RWPE1 (cell line): Measurements from ENCODE around the gene AGBL1.

Experiments
- CTCF ChIA-PET: fragments of 350-600 bp; sonication (Branson Sonifier 250); formaldehyde crosslinking; extraction: SDS; loops from one replicate; lab custom pipeline; 2021; lab: Yijun Ruan, JAX
- POLR2A ChIA-PET: fragments of 400-600 bp; formaldehyde crosslinking; extraction: SDS; loops from one replicate; lab custom pipeline; 2020; ENCODE audit warnings: antibody characterized with exemption; ENCODE audit not compliant: low non-redundant PET; lab: Yijun Ruan, JAX
- DNase-seq: peaks from one replicate; pipeline ENCODE4 v3.0.0; 2012; ENCODE audit warnings: low spot score
- H3K27ac ChIP-seq: fragments of 450-650 bp; 2 replicates; pipeline ENCODE4 v1.5.1; 2017
- TF ChIP-seq, protein P1 (sequence below): fragments of 450-650 bp; conservative IDR thresholded peaks from 2 replicates; pipeline ENCODE4 v1.5.1; 2017; ENCODE audit warnings: low read depth, mild to moderate bottlenecking

The AGBL1 gene

DNA sequence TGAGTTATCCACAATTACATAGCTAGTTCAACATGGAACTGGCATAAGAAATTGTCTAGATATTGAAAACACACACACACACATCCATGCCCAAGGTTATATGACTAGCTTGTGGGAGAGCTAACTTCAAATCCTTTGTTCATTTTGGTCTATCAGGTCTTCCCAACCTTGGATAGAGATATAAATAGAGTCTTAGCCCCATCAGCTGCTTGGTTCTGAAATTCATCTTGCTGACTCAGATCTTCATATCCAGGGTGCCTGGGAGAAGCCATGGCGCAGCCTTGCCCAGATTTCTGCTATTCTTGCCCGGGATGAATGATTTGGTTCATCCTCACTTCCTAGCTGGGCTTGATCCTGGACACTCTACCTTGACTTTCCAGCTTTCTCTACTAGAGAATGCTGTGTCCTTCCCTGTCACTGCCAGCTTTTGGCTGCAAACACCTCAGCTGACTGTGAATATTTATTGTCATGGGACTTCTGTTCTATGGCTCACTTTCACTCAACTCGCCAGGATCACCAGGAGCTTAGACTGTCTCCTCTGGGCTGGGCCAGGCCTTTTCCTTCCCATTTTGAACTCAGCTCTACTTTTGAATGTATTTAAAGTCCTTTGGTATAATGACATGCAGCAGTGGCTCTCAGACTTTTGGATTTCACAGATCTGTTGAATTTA is 324.4 kb downstream of the AGBL1 start:
- CTCF ChIA-PET, result interaction anchor here (0.6 to 0.7 kb wide), 2 partner anchors 184 to 218 kb away, joined by 3 to 4 read pairs; no protein-coding TSS in a partner anchor
- DNase-seq, result no peak
- no peak overlapping the region for H3K27ac ChIP-seq
- TF ChIP-seq, protein P1, sequence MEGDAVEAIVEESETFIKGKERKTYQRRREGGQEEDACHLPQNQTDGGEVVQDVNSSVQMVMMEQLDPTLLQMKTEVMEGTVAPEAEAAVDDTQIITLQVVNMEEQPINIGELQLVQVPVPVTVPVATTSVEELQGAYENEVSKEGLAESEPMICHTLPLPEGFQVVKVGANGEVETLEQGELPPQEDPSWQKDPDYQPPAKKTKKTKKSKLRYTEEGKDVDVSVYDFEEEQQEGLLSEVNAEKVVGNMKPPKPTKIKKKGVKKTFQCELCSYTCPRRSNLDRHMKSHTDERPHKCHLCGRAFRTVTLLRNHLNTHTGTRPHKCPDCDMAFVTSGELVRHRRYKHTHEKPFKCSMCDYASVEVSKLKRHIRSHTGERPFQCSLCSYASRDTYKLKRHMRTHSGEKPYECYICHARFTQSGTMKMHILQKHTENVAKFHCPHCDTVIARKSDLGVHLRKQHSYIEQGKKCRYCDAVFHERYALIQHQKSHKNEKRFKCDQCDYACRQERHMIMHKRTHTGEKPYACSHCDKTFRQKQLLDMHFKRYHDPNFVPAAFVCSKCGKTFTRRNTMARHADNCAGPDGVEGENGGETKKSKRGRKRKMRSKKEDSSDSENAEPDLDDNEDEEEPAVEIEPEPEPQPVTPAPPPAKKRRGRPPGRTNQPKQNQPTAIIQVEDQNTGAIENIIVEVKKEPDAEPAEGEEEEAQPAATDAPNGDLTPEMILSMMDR, result no peak
- POLR2A ChIA-PET, result no interaction called here

DNA sequence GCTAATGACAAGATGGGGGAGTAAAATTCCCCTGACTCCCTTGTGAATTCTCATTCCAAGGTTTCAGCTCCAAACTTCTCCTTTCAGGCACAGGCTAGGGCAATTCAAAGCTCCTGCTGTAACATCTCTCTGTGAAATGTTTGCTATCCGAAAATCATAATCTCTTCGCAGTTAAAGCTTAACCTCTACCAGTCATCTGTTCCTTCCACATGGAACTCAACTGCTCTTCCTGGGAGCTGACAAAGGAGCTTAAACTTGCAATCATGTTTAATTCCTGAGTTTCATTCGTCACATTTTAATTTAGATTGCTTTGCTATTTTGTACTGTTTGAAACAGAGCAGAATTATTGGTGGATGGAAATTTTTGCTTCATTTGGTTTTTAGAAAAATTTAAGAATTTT is 328.6 kb downstream of the AGBL1 start:
- ChIA-PET POLR2A (no interaction called here), CTCF (no interaction called here)
- H3K27ac ChIP-seq, result no peak overlapping the region
- TF ChIP-seq, protein P1, result no peak
- DNase-seq, result no peak

DNA sequence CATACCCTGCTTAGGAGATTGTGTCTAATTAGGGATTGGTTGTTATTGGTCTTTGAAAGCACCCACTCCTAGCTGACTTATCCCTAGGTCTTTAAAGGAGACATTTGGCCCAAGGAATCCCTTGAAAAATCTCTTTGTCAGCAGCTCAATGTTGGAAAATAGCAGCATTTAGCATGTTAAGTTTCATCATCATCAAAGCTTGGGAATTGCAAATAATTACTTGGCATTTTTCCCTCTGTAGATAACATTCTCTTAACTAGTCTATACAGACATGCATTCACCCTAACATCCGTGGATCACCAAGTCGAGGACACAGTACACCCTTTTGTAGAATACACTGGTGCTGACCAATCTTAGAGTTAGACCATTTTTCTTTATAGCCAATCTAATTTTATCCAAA is 332.2 kb downstream of the AGBL1 start:
- CTCF ChIA-PET, result no interaction called here
- POLR2A ChIA-PET, result no interaction called here

DNA sequence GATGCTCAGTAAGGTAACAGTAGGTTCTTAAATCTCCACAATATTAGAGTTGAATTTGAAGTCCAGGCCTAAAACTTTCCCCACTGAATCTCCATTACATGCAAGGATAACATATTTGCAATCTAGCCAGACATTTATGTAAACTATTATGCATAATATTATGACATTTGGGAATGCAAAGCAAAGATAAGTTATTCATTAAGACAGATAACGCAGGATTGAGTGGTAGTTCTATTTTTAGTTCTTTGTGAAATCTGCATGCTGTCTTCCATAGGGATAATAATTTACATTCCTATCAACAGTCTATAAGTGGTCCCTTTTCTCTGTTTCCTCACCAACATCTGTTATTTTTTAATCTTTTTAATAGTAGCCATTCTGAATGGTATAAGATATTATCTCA is 333.5 kb downstream of the AGBL1 start:
- CTCF ChIA-PET, result no interaction called here
- DNase-seq, result no peak
- H3K27ac ChIP-seq, result no peak overlapping the region
- POLR2A ChIA-PET, result no interaction called here
- TF ChIP-seq, protein P1, result no peak

More for the DNA sequence above, 332.2 kb downstream of the AGBL1 start:
- DNase-seq, result no peak
- TF ChIP-seq, protein P1, result no peak
- H3K27ac ChIP-seq, result no peak overlapping the region

DNA sequence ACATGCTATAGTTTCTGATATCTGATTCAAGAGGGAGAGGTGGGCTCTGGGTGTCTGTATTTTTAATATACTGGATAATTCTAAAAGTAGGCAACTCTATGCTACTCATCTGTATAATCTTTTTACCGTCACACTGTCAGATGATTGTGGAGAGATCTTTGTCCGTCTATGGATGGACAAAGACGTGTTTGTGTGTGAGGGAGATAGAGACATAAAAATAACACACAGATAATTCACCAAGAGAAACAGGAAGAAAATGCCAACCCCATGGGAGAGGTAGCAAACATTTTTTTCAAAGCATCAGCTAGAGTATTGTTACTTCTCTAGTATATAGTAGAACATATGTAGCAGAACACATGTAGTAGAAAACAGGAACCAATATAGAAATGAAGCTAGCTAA is 346.1 kb downstream of the AGBL1 start:
- CTCF ChIA-PET, result no interaction called here
- TF ChIP-seq, protein P1, result no peak
- no peak for DNase-seq
- no peak overlapping the region for H3K27ac ChIP-seq
- POLR2A ChIA-PET, result no interaction called here

DNA sequence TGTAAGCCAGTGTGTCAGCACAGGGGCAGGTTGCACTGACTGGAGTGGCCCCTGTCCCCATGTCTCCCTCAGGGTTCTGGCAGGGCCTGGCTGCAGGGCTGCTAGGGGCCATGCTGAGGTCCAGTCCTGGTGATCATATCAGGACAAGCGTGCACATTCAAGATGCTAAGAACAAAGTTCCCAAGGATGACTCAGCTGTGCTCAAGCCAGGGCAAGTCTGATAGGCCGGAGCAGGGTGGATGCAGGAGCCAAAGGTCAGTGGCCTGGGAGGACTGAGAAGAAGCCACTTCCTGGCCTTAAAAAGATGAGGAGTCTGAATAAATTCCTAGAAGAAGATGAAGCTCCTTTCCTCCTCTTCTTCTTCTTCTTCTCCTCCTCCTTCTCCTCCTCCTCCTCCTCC is 353.2 kb downstream of the AGBL1 start:
- CTCF ChIA-PET, result interaction anchor here (0.7 kb wide), 1 partner anchor 86 kb away, joined by 3 read pairs; no protein-coding TSS in a partner anchor
- TF ChIP-seq, protein P1, result no peak
- peak overlapping the region; percentile 23; the same call in 1 of the 2 replicates for H3K27ac ChIP-seq
- POLR2A ChIA-PET, result no interaction called here
- peak; percentile 30 for DNase-seq
